GM10847 (cell line): ENCODE results near the gene USHBP1.

Source experiments
- POLR2A ChIP-seq: IDR thresholded peaks from 2 replicates; pipeline ENCODE4 v1.6.1; 2011; ENCODE audit not compliant: insufficient read length; ENCODE audit errors: extremely low read depth

Gene USHBP1

DNA sequence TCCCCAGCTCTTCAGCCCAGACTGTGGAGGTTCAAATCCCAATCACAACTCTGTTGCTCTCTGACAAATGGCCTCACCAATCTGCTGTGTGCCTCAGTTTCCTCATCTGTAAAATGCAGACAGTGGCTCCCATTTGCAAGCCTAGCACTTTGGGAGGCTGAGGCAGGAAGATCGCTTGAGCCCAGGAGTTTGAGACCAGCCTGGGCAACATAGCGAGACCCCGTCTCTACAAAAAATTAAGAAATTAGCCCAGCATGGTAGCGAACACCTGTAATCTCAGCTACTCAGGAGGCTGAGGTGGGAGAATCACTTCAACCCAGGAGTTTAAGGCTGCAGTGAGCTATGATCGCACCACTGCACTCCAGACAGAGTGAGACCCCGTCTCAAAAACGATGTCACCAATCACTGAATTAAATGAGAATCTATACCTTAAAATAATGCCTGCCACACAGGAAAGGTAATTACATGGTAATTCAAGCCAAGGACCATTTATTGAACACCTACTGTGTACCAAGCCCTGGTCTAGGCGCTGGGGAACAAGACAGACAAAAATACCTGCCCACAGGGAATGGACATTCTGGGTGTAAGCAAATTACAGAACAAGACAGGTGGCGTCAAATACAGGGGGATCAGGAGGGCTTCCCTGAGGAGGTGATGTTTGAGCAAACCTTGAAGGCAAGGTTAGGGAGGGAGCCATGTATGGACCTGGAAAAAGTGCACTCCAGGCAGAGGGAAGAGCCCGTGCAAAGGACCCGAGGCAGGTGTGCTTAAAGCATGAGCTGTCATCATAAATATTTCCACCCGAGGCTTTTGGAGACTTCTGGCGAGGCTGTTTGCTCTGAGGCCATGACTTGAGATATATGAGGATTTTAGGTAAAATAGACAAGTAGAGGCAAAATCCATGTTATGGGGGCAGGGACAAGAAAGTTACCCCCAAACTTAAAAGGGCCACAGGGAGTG, 26.5 kb downstream of the USHBP1 start:
- TF ChIP-seq POLR2A = no peak

DNA sequence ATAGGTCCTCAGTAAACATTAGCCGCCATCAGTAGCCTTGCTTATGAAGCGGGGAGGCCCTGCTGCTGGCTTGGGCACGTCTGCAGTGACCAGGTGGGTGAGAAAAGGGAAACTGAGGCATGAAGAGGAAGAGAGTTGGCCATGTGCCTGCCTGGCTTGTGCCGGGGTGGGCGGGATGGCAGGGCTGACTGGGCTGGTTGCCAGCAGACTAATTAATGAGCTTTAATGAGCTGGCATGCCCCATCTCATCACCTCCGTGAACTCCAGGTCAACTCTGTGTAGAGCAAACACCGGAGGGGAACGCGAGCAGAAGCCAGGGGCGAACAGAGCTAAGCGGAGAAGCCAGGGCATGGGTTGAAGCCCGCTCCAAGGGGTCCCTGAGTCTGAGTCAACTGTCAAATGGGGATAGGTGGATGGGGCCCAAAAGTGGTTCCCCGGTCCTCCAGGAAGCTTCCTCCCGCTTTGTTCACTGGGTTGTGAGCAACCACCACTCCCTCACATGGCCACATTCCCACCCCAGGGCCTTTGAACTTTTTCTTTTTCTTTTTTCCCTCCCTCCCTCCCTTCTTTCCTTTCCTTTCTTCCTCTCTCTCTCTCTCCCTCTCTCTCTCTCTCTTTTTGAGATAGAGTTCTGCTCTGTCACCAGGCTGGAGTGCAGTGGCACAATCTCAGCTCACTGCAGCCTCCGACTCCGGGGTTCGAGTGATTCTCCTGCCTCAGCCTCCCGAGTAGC, 27.6 kb downstream of the USHBP1 start:
- no peak for TF ChIP-seq POLR2A

DNA sequence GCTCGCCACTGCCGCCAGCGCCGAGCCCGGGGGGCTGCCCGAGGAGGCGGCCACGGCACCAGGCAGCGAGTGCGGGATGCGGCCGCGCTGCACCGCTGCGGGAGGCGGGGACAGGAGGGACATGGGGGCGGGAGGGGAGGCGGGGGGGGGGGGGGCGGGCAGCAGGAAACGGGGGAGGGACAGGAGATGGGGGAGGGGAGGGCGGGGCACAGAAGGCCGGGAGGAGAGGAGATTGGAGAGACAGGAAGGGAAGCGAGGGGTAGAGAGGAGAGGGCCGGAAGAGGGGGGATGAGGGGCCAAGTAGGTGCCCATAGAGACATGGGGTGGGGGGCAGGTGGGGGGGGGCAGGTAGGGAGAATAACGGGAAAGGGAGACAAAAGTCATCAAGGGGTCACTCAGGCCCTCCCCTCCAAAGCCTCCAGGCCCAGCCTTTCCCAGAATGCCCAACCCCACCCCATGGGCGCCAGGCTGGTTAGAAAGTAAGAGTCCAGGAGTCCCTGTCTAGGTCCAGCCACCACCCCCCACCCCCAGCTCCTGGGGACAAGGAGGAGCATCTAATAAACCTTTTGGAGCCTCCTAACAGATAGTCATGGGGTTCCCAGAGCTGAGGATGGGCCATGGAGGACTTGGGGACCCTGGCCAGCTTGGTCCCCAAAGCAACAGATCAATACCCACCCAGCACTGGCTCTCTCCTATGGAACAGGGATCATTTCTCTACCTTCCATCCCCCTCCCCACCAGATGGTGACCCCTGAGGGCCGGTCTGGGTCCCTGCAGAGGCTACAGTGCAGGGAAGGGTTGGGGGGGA, 28.4 kb downstream of the USHBP1 start:
- no peak for TF ChIP-seq POLR2A

- no peak for TF ChIP-seq POLR2A
Observed at GRCh38 chr19:17235300-17235970, 29.1 kb downstream of the USHBP1 start.

DNA sequence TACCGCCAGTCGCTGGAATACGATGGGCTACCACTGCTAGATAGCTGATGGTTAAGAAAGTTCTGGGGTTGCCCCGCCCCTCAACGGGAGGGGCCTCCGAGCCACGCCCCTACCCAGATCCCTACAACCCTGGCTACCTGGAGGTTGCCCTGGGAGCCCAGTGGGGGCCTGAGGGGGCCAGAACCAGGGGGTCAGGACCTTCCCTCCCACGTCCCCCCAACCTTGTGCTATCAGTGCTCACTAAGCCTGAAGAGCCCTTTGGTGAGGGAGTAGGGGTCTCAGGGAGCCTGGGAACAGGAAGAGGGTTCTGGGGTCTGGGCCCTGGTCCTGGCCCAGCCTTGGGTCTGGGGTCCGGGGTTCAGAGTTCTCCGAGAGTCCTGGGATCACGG, 29.6 kb downstream of the USHBP1 start:
- TF ChIP-seq POLR2A = no peak

GRCh38 chr19:17232258-17232657, 32.3 kb downstream of the USHBP1 start:
- no peak for TF ChIP-seq POLR2A

DNA sequence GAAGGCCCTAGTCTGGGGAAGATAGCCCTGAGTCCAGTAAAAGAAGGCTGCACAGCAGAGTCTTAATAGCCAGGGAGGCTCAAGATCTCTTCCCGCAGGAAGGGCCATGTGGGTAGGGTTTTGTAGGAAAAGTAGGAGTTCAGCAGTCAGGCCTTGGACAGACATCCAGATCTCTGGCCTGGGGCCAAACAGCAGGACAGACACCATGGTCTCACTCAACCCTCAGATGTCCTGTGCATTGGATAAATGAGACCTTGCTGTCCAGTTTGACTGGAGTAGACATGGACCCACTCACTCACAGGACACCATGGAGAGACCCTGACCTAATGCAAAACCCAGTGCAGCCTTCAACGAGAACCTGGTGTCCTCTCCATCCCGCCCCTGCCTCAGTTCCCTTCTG, 34.7 kb downstream of the USHBP1 start:
- TF ChIP-seq POLR2A = no peak

DNA sequence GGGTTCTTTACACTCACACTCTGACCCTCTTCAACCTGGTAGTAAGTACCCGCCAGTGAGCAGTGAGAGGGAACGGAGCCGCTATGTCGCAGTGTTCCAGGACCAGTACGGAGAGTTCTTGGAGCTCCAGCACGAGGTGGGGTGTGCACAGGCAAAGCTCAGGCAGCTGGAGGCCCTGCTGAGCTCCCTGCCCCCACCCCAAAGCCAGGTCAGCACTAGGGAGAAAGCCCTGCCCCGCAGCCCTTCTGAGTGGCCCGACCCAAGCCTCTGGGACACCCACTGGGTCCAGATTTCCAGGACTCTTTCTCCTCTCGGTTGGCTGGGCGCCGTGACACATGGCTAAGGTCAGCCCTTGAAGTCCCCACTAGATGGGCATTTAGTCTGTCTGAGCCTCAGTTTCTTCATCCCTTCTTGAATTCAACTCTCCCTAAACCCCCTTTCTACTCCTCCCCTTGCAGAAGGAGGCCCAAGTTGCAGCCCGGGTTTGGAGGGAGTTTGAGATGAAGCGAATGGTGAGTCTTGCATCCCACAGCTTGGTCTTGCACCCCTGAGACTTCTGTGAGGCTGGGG, 36.7 kb downstream of the USHBP1 start:
- TF ChIP-seq POLR2A = no peak

DNA sequence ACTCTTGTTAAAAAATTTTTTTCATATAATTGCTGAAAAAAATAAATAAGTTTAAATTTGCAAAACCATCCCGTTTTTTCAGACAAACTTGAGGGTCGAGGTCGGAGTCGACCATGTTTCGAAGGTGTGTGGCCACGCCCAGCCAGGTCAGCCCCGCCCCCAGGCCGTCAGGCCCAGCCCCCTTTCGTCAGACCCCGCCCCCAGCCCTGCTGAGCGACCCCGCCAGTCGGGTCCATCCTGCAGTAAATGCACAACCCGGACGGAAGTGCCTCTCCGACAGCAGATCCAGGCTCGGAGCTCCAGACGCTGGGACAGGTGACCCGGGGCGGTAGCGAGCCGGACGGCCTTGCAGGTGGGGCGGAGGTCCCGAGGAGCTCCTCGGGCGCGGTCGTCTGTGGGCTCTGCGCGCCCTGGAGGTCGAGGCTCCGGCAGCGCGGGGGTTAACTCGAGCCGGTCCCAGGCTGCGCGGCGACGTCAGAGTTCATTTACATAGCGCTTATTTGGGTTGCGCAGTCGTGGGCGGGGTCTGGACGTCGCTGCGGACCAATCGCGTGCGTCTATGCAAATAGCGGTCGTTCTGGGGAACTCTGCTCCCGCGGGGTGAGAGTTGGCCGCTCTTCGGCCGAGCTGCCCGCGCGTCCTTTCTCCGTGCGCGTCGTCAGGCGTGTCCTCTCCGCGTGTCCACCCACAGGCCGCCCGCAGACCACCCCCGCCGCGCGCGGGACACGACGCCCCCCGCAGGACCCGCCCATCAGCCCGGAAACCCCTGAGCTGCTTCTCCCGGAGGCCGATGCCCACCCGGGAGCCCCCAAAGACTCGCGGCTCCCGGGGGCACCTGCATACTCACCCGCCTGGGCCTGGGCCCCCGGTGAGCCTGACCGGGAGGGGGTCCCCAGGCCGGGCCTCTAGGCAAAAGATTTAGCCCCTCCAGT, 38.3 kb downstream of the USHBP1 start, which contains the start of gene OCEL1:
TSS of gene OCEL1 (plus strand) at position 225 of the 932 bp plus-strand sequence. CDS start at position 247, 22 bp downstream.
- TF ChIP-seq POLR2A = peak; percentile 91

GRCh38 chr19:17225053-17225452, 39.5 kb downstream of the USHBP1 start:
- no peak for TF ChIP-seq POLR2A

DNA sequence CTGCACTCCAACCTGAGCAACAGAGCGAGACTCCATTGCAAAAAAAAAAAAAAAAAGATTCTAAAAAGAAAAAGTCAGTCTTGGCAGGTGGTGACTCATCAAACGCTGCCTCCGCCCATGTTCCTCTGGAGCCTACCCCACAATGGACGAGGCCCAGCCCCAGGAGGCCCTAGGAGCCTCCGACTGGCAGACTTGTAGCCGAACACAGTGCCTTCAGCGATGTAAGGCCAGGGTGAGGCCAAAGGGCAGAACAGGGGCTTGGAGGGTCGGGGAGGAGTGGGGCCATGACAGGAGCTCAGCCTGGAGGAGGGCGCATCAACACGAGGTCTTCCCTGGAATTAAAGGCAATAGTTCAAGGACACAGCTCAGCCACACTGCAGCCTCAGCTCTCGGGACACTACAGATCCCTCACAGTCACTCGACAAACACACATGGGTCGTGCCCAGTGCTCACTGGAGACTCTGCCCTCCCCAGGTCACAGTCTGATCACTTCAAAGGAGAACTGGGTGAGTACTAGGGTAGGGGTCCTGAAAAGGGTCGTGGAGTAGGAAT, 44.3 kb downstream of the USHBP1 start:
- no peak for TF ChIP-seq POLR2A

- TF ChIP-seq POLR2A = no peak
Observed at GRCh38 chr19:17219286-17219685, 45.3 kb downstream of the USHBP1 start.

DNA sequence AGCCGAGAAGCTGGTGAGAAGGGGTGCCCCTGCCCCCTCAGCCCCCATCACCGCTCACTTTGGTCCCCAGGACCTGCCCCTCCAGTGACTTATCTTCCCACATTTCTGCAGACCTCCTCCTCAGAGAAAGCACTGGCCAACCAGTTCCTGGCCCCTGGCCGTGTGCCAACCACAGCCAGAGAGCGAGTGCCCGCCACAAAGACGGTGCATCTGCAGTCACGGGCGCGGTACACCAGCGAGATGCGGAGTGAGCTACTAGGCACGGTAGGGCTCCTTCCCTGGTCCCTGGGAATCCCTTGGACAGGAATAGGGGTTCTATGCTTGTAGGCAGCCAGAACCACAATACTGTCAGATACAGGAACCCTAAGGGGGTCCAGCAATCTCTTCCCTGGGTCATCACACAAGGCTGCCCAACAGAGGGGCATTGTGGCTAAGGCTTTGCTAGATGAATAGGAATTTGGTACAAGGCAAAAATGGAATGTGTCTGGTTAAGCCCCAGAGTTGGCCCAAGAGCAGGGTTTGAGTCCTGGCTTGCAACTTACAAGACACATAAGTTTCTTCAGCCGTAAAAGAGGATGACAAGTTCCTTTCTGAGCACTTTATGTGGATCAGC, 48.4 kb downstream of the USHBP1 start:
- no peak for TF ChIP-seq POLR2A
